GM12878 (cell line): Measurements from ENCODE around the gene SLC1A2. TPM values are rescaled to one million over a fixed set of nuclear protein-coding genes. Genes with fewer than 3 reads are reported as not detected.

ENCODE experiments used
- ATAC-seq: fragments of 200-7000 bp; cut with Tn5 transposase; 3 replicates; pipeline ENCODE4 v1.9.1; 2020; ENCODE audit warnings: mild to moderate bottlenecking, moderate library complexity
- BruUV-seq: library from RNA; stranded (reverse); fragments of 400-500 nt; replicated peaks from 2 replicates; lab custom pipeline; 2021; lab: Mats Ljungman, UMichigan
- CTCF ChIA-PET: fragments of 300-600 bp; sonication (Branson Sonifier 250); formaldehyde crosslinking; extraction: SDS; loops from one replicate; lab custom pipeline; 2021; ENCODE audit warnings: inconsistent platforms; lab: Yijun Ruan, JAX
- POLR2A ChIA-PET: fragments of 350-600 bp; formaldehyde crosslinking; extraction: SDS; loops from one replicate; lab custom pipeline; 2021; ENCODE audit warnings: inconsistent platforms; lab: Charles Lee
- RAD21 ChIA-PET: fragments of 300-600 bp; sonication (Branson Sonifier 250); formaldehyde crosslinking; loops from one replicate; lab custom pipeline; 2023; ENCODE audit warnings: antibody characterized with exemption; ENCODE audit not compliant: unreplicated experiment; lab: Charles Lee
- SMC1A ChIA-PET: fragments of 300-600 bp; sonication (Branson Sonifier 250); formaldehyde crosslinking; loops from one replicate; lab custom pipeline; 2023; ENCODE audit not compliant: unreplicated experiment, uncharacterized antibody; lab: Charles Lee
- DNase-seq: peaks from one replicate; pipeline ENCODE4 v3.0.0-alpha.2; 2011; ENCODE audit warnings: low read depth, low spot score
- FAIRE-seq: peaks from 3 replicates; lab custom pipeline; 2011; peaks lifted over from hg19 to GRCh38; lab: Jason Lieb, UNC
- H2AFZ ChIP-seq: 2 replicates; pipeline ENCODE4 v1.6.0; 2011; ENCODE audit warnings: low read depth, low read length, control low read depth; ENCODE audit not compliant: control insufficient read depth
- H3K27ac ChIP-seq: 2 replicates; pipeline ENCODE4 v1.5.1; 2011; ENCODE audit warnings: control low read depth; ENCODE audit not compliant: control insufficient read depth, insufficient read depth
- H3K27me3 ChIP-seq, 2 experiments: replicated peaks in 1 of 2; 2 replicates each; pipeline versions ENCODE4 v1.6.0 to v1.6.1; 2011; ENCODE audit warnings: low read length in 1 of 2; ENCODE audit not compliant: control insufficient read depth in 2 of 2, insufficient read depth in 2 of 2
- H3K36me3 ChIP-seq, 2 experiments: 2 replicates each; pipeline ENCODE4 v1.5.1; 2011; ENCODE audit warnings: low read length in 1 of 2; ENCODE audit not compliant: control insufficient read depth in 2 of 2, insufficient read depth in 2 of 2
- H3K4me1 ChIP-seq: 2 replicates; pipeline ENCODE4 v1.6.1; 2011; ENCODE audit warnings: mild to moderate bottlenecking, low read length, moderate library complexity, mixed read lengths; ENCODE audit not compliant: control insufficient read depth, insufficient read depth
- H3K4me2 ChIP-seq: 2 replicates; pipeline ENCODE4 v1.6.0; 2011; ENCODE audit warnings: control low read depth; ENCODE audit not compliant: control insufficient read depth, insufficient read depth
- H3K4me3 ChIP-seq: fragments of 200-600 bp; sonication (generic); 2 replicates; pipeline ENCODE4 v1.5.1; 2016
- H3K79me2 ChIP-seq: 2 replicates; pipeline ENCODE4 v1.6.0; 2011; ENCODE audit warnings: low read length; ENCODE audit not compliant: control insufficient read depth, insufficient read depth
- H3K9ac ChIP-seq: 2 replicates; pipeline ENCODE4 v1.8.0; 2011; ENCODE audit warnings: low read length, control low read depth, mixed read lengths; ENCODE audit not compliant: control insufficient read depth, insufficient read depth
- H3K9me3 ChIP-seq: replicated peaks from 3 replicates; pipeline ENCODE4 v1.5.1; 2011; ENCODE audit warnings: mild to moderate bottlenecking, low read length; ENCODE audit not compliant: control insufficient read depth, insufficient read depth
- H4K20me1 ChIP-seq: 2 replicates; pipeline ENCODE4 v1.6.0; 2011; ENCODE audit not compliant: control insufficient read depth, insufficient read depth
- BHLHE40 ChIP-seq, 2 experiments: fragments of 450-650 bp in 1 of 2; IDR thresholded peaks; 2 replicates each; pipeline ENCODE4 v1.6.1; 2011 to 2017; ENCODE audit warnings: low read depth in 2 of 2, borderline replicate concordance in 1 of 2, improper control_type of control experiment in 1 of 2, low read length in 1 of 2, mild to moderate bottlenecking in 1 of 2
- CBX5 ChIP-seq: sonication (generic); IDR thresholded peaks from 2 replicates; pipeline ENCODE4 v1.6.1; 2016; ENCODE audit warnings: low read depth, moderate library complexity, mild to moderate bottlenecking, inconsistent platforms
- ETV6 ChIP-seq, 2 experiments: fragments of 450-650 bp in 1 of 2; IDR thresholded peaks in 1 of 2; conservative IDR thresholded peaks in 1 of 2; 2 replicates each; pipeline ENCODE4 v1.6.1; 2014; ENCODE audit warnings: antibody characterized with exemption in 1 of 2, borderline replicate concordance in 1 of 2, low read depth in 1 of 2, mild to moderate bottlenecking in 1 of 2, moderate library complexity in 1 of 2
- HDAC2 ChIP-seq: fragments of 200-600 bp; sonication (generic); IDR thresholded peaks from 2 replicates; pipeline ENCODE4 v1.6.1; 2017
- JUNB ChIP-seq: IDR thresholded peaks from 2 replicates; pipeline ENCODE4 v1.6.1; 2016; ENCODE audit warnings: antibody characterized with exemption, mild to moderate bottlenecking
- MEF2B ChIP-seq: fragments of 450-650 bp; IDR thresholded peaks from 2 replicates; pipeline ENCODE4 v1.6.1; 2018; ENCODE audit warnings: mild to moderate bottlenecking, moderate library complexity; ENCODE audit not compliant: partially characterized antibody, poor library complexity, severe bottlenecking
- NFYA ChIP-seq: IDR thresholded peaks from 2 replicates; pipeline ENCODE4 v1.6.1; 2011; ENCODE audit warnings: low read depth, mild to moderate bottlenecking, low read length, improper control_type of control experiment, borderline replicate concordance
- NR2C1 ChIP-seq: fragments of 450-650 bp; IDR thresholded peaks from 2 replicates; pipeline ENCODE4 v1.6.1; 2017; ENCODE audit warnings: antibody characterized with exemption, mild to moderate bottlenecking, moderate library complexity
- NR2C2 ChIP-seq: IDR thresholded peaks from 2 replicates; pipeline ENCODE4 v1.6.1; 2011; ENCODE audit warnings: borderline replicate concordance, low read depth; ENCODE audit not compliant: control insufficient read depth, insufficient read length
- RFX5 ChIP-seq: IDR thresholded peaks from 2 replicates; pipeline ENCODE4 v1.6.1; 2011; ENCODE audit warnings: low read depth, low read length, improper control_type of control experiment
- TCF7 ChIP-seq: IDR thresholded peaks from 2 replicates; pipeline ENCODE4 v1.6.1; 2014; ENCODE audit warnings: antibody characterized with exemption, borderline replicate concordance
- YY1 ChIP-seq: IDR thresholded peaks from 2 replicates; pipeline ENCODE4 v1.6.1; 2011; ENCODE audit warnings: low read depth, mild to moderate bottlenecking, low read length
- ZBTB33 ChIP-seq: fragments of 450-650 bp; IDR thresholded peaks from 2 replicates; pipeline ENCODE4 v1.6.1; 2017; ENCODE audit warnings: mild to moderate bottlenecking
- ZNF24 ChIP-seq: fragments of 450-650 bp; IDR thresholded peaks from 2 replicates; pipeline ENCODE4 v1.6.1; 2017; ENCODE audit warnings: antibody characterized with exemption, mild to moderate bottlenecking
- WGBS: methylation state at CpG from one replicate; pipeline ENCODE4 v1.1.6; 2016; ENCODE audit warnings: low lambda C conversion rate; ENCODE audit not compliant: insufficient replicate concordance, insufficient coverage; ENCODE audit errors: missing lambda C conversion rate; 5-methylcytosine and 5-hydroxymethylcytosine counted together
- in situ Hi-C: fragments of 300-500 bp; cut with MboI; formaldehyde crosslinking; loops from 9 replicates; pipeline ENCODE4 v1.14.3; 2018; ENCODE audit warnings: mixed read lengths
- intact Hi-C: fragments of 100-400 bp; cut with micrococcal nuclease; formaldehyde crosslinking; loops from one replicate; pipeline ENCODE4 v1.14.2; 2022; ENCODE audit not compliant: unreplicated experiment
- polyA plus RNA-seq, 11 experiments: library from polyadenylated mRNA; depleted of rRNA in 4 of 11; unstranded in 6 of 11; stranded (reverse) in 5 of 11; fragments of >200 nt; fragmentation: Nextera tagmentation in 4 of 11; fragmentation: Illumina TruSeq in 1 of 11; extraction: Ambion mirVana in 4 of 11; extraction: Trizol in 1 of 11; gene quantifications; 1 replicate in 1 of 11; 2 replicates in 10 of 11; pipeline versions ENCODE4 v1.2.1 to v1.2.3, GENCODE V29; 2011 to 2016; ENCODE audit warnings: inconsistent platforms in 2 of 11, missing spikeins in 2 of 11, low read depth in 1 of 11
- total RNA-seq, 4 experiments: library from RNA; depleted of rRNA in 3 of 4; stranded (reverse); fragments of >200 nt in 3 of 4; fragmentation: Illumina TruSeq in 1 of 4; extraction: Trizol in 1 of 4; gene quantifications; 2 replicates each; pipeline versions ENCODE4 v1.2.1 to v1.2.3, GENCODE V29; 2013 to 2021
- TF ChIP-seq, protein P1 (sequence below): IDR thresholded peaks from 2 replicates; pipeline ENCODE4 v1.6.1; 2011; ENCODE audit warnings: borderline replicate concordance, low read depth, mild to moderate bottlenecking, moderate library complexity, mixed read lengths, low read length; ENCODE audit not compliant: insufficient read depth; ENCODE audit errors: extremely low read length
- TF ChIP-seq, protein P2 (sequence below): IDR thresholded peaks from 2 replicates; pipeline ENCODE4 v1.6.1; 2011; ENCODE audit warnings: low read depth, mild to moderate bottlenecking, low read length, moderate library complexity, borderline replicate concordance; ENCODE audit errors: extremely low read depth
- TF ChIP-seq, protein P3 (sequence below): fragments of 450-650 bp; IDR thresholded peaks from 2 replicates; pipeline ENCODE4 v1.6.1; 2017; ENCODE audit warnings: mild to moderate bottlenecking, moderate library complexity

The SLC1A2 gene
- total and polyA plus RNA-seq, 10 of the 15 experiments (the other 5 are each of a cell fraction or from before 2014, with no cell fraction given), result 0.01 to 0.84 (median 0.22) TPM; not detected in 1

DNA sequence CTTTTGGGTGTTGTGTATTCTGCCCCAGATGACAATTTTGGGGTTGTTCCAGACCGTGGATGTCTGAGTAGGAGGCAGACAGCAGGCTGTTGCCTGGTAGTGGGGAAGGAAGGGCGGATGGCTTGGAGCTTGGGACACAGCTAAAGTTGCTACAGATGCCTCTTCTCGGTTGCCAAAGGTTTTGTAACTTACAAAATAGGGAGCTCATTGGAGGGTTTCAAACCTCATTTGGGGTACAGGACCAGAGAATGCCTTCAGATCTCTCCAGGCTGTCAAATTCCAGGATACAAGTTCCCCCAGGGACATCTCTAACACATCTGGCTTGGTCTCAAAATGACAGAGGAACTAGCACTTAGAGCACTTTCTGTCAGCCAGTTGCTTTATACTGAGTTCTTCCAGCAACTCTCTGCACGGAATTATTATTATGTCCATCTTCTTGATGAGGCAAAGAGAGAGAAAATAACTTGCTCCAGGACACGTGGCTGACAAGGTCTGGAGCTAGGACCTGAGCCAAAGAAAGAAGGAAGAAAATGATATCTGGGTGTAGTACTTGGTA, 56.0 kb downstream of the SLC1A2 start:
- no TSS peak for BruUV-seq
- H3K4me2 ChIP-seq, result no peak overlapping the region
- ATAC-seq, result no peak
- ChIA-PET CTCF (interaction anchor here (1.8 kb wide), 1 partner anchor 58 kb away, joined by 4 read pairs; no protein-coding TSS in a partner anchor), RAD21 (no interaction called here), SMC1A (interaction anchor here (1.0 to 2.0 kb wide), 5 partner anchors 25 to 58 kb away, joined by 3 to 4 read pairs (median 3); no protein-coding TSS in a partner anchor), POLR2A (no interaction called here)
- intact Hi-C loops (no loop called here), in situ Hi-C loops (no loop called here)
- H3K9me3 ChIP-seq, result peaks cover 5% of the 10 kb centered on the region; the same call in 2 of the 3 replicates
- H3K4me3 ChIP-seq, result no peak overlapping the region
- TF ChIP-seq ZBTB33 (no peak), ZNF24 (no peak), RFX5 (no peak), HDAC2 (no peak), MEF2B (no peak), NR2C2 (no peak), NR2C1 (no peak), CBX5 (no peak), TCF7 (no peak), JUNB (no peak), BHLHE40 (IDR thresholded peaks at IDR 0.05; ENCODE audit: borderline replicate concordance in 1 of 2, low read depth in 2 of 2, low read length in 1 of 2) (no peak), NFYA (no peak), ETV6 (conservative IDR thresholded peaks at IDR 0.05 in 1 of 2, IDR thresholded peaks at IDR 0.05 in 1 of 2; ENCODE audit: borderline replicate concordance in 1 of 2, low read depth in 1 of 2) (no peak), YY1 (no peak)
- TF ChIP-seq, protein P1, sequence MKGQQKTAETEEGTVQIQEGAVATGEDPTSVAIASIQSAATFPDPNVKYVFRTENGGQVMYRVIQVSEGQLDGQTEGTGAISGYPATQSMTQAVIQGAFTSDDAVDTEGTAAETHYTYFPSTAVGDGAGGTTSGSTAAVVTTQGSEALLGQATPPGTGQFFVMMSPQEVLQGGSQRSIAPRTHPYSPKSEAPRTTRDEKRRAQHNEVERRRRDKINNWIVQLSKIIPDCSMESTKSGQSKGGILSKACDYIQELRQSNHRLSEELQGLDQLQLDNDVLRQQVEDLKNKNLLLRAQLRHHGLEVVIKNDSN, result no peak
- TF ChIP-seq, protein P2, sequence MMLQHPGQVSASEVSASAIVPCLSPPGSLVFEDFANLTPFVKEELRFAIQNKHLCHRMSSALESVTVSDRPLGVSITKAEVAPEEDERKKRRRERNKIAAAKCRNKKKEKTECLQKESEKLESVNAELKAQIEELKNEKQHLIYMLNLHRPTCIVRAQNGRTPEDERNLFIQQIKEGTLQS, result no peak
- TF ChIP-seq, protein P3, sequence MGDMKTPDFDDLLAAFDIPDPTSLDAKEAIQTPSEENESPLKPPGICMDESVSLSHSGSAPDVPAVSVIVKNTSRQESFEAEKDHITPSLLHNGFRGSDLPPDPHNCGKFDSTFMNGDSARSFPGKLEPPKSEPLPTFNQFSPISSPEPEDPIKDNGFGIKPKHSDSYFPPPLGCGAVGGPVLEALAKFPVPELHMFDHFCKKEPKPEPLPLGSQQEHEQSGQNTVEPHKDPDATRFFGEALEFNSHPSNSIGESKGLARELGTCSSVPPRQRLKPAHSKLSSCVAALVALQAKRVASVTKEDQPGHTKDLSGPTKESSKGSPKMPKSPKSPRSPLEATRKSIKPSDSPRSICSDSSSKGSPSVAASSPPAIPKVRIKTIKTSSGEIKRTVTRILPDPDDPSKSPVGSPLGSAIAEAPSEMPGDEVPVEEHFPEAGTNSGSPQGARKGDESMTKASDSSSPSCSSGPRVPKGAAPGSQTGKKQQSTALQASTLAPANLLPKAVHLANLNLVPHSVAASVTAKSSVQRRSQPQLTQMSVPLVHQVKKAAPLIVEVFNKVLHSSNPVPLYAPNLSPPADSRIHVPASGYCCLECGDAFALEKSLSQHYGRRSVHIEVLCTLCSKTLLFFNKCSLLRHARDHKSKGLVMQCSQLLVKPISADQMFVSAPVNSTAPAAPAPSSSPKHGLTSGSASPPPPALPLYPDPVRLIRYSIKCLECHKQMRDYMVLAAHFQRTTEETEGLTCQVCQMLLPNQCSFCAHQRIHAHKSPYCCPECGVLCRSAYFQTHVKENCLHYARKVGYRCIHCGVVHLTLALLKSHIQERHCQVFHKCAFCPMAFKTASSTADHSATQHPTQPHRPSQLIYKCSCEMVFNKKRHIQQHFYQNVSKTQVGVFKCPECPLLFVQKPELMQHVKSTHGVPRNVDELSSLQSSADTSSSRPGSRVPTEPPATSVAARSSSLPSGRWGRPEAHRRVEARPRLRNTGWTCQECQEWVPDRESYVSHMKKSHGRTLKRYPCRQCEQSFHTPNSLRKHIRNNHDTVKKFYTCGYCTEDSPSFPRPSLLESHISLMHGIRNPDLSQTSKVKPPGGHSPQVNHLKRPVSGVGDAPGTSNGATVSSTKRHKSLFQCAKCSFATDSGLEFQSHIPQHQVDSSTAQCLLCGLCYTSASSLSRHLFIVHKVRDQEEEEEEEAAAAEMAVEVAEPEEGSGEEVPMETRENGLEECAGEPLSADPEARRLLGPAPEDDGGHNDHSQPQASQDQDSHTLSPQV, result no peak
- no peak for FAIRE-seq
- no peaks in the 10 kb centered on the region for H3K79me2 ChIP-seq
- H3K9ac ChIP-seq, result no peak overlapping the region
- no peaks in the 10 kb centered on the region for H4K20me1 ChIP-seq
- WGBS, result 17% methylated on average over 5 of the region's 5 CpGs
- H3K4me1 ChIP-seq, result no peaks in the 10 kb centered on the region
- no peak for DNase-seq
- H3K27me3 ChIP-seq, result no peaks in the 10 kb centered on the region
- H3K36me3 ChIP-seq, result no peaks in the 10 kb centered on the region
- H2AFZ ChIP-seq, result no peak overlapping the region
- H3K27ac ChIP-seq, result no peak overlapping the region
